ENCODE data around the gene PUDP.
A peak's percentile ranks its signal among the peaks of the same experiment; 100 is the strongest.
"Not testable (repeated sequence)": the region's sequence is repeated elsewhere in the genome, so short reads cannot be mapped to it uniquely, and the experiment has no call there.

Gene PUDP

GRCh38 chrX:7071390-7071789 lies 76.6 kb downstream of the PUDP start:
- DNase-seq = no peak

DNA sequence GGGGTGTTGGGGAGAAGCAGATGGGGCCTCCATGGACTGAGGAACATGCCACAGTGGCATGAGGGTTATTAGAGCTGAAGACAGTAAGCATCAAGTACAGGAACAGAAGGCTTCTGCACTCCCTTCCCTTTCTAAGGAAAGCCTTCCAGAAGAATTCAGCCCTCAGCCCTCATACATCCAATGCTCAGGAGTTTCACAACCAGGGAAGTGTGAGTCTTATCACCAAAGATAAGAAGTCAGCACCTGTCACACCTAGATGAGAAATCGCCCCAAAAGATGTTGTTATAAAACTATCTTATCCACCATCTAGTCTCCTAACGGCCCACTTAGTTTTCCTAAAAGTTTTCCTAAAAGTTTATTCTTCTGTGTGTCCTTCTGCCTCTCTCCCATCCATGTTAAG lies 78.4 kb downstream of the PUDP start:
- DNase-seq = no peak

DNA sequence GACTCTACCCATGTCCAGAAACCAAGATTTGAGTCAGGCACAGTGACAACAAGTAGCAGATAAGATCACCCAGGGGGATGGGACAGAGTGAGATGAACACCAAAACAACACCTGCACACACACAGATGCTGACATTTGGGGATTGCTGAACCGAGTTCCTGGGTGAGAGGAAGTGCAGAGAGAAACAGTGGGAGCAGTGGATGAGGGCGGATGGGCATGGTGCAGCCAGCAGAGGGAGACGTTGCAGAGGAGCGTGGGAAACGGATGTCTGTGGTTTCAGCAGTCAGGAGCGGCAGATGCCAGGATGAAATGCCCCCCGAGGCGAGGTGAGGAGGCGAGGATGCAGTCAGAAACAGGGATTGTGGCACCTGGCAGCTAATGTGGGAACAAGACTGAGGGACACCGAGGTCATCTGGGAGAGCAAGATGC lies 79.0 kb downstream of the PUDP start:
- peak; percentile 33 for DNase-seq

DNA sequence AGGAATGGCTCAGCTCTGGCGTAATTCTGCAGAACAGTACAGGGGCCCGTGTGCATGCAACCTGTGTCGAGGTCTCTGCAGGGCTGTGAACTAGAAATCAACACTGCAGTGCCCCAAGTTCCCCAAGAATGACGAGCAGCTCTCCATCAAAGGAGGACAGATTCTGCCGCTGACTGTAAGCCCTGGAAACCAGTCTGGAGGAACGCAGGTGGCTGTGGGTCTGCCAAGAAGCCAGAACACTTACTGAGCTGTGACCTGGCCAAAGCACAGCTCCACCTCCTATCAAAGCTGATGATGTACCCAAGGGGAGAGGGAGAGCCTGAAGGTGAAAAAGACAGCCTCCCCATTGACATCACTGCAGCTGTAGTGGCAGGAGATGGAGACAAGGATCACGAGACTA lies 80.7 kb downstream of the PUDP start:
- DNase-seq = no peak

DNA sequence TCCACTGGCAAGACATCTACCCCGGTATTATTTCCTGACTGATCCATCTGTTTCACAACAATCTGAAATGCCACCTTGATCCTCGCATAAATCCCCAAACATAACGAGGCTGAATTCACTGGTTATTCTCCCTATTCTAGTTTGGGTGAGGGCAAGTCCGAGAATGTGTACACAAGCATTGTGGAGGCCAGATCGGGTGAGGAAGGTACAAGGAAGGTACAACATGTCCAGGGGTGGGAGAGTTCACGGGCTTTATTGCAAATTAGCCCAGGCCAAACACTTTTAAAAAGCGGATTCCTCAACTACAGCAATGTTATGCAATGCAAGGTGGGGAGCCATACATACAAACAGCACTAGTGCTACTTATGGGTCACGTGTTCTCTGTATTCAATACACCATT lies 82.5 kb downstream of the PUDP start:
- DNase-seq = no peak

DNA sequence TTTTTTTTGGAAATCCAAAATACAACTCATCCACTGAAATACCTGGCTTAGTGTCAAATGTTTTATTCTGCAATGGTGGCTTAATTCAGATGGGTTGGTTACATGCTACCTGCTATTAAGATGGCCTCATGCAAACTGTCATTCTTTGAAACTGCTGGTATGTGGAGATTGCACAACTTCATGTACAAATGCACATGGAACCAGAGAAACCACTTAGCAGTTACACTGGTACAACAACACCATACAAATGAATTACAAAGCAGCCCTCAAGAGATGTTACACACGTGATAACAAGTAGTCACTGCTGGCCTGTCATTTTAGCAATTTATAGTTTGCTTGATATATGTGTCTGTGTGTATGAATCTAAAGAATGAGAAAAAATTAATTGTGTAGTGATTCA lies 85.0 kb downstream of the PUDP start:
- no peak for DNase-seq

GRCh38 chrX:7062276-7062675 lies 85.7 kb downstream of the PUDP start:
- DNase-seq = no peak

- no peak for DNase-seq
Measured at GRCh38 chrX:7061429-7061828, 86.5 kb downstream of the PUDP start.

- DNase-seq = no peak
Measured at GRCh38 chrX:7060444-7060843, 87.5 kb downstream of the PUDP start.

GRCh38 chrX:7059859-7060258 lies 88.1 kb downstream of the PUDP start:
- DNase-seq = no peak

DNA sequence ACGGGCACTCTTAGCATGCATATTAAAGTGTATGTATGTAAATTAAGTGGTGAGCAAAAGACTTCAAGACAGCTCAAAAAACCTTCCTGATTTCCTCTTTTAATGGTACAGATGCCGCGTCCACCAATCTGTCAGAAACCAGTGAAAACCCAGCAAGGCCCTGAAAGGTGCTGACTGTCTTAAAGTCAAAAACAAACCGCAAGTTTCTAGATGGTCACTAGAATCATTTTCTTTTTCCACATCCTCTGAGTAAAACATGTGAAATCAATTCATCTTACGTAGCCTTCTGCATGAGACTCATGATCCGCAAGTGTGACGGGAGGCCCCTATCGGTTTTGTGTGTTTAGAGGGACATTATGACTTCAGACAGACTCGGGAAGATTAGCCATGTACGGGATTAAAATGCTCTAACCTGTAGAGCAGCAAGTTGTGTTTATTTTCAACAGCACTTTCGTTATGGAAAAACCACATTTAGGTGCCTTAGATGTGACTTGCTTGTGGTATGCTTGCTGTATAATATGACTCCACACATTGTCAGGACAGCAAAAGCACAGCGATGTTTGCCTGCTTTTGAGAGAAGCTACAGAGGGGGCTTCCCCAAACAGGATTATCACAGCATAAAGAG lies 88.6 kb downstream of the PUDP start:
- DNase-seq = no peak

GRCh38 chrX:7055386-7056137 lies 92.4 kb downstream of the PUDP start:
- DNase-seq = no peak

DNA sequence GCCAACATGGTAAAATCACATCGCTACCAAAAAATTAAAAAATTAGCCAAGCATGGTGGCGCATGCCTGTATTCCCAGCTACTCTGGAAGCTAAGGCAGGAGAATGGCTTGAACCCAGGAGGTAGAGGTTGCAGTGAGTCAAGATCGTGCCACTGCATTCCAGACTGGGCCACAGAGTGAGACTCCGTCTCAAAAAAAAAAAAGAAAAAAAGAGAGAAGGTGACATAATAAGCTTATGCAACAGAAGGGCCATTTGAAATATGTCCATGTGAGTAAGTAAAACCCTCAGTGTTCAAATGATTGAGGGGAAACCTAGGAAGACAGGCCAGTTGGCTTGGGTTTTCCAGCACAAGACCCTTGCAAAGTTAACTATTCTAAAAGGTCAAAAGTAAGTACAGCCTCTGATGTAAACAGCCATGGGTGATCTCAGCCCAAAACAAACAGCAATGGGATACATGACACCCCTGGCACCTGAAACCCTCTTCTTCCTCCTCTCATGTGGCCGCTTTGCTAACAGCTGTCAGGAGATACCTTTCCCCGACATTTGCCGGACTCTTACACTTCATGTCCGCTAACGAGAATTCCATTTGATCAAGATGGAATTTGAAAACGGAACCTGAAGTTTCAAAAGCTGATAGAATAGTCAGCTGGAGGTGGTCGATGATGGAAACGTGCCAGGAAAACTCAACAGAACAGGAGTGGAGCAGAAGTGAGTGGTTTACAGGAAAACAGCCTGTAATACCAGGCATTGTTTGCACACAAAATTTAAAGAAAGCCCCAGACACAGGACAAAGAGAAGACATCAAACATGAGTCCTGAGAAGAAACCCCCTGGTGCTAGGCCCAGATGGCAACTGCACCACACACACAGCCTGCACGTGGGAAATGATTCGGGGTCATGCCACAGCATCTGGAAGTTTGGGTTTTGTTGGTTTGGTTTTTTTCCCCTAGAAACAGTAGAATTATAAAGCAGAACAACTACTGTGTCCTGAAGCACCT lies 93.4 kb downstream of the PUDP start:
- DNase-seq = no peak

DNA sequence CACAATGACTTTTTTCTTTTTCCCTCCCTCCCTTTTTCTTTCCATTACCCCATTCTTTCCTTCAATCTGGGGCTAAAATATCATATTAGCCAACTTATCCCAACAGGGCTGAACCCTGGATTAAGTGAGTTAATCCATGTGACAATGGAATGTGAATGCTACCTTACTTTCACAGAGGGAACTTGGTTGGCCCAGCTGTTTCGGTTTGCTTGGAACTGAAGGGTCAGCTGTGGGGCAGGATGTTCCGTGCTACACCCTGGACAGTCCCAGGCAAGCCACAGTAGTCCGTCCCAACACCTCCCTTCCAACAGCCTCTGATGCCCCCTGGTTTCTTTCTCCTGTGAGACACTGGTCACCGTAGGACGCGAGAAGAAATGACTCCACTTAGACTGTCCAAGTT lies 95.4 kb downstream of the PUDP start:
- DNase-seq = no peak

- no peak for DNase-seq
Measured at GRCh38 chrX:7050271-7050670, 97.7 kb downstream of the PUDP start.

DNA sequence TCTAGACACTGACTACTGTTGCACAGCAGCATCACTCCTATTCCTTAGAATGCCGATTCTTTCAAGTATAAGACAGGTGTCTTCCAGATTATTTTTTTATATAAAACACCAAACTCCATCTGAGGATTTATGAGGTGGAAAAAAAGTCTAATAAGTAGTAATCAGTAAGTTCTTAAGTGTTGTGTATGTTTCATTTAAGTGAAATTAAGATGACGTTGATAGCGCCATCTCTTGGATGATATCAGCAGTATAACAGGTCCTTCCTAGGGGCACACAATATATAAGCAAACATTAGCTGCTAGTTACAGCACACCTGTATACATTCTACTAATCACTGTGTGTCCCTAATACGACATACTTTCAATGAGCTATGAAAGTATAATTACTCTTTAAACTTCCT lies 100.0 kb downstream of the PUDP start:
- DNase-seq = no peak

DNA sequence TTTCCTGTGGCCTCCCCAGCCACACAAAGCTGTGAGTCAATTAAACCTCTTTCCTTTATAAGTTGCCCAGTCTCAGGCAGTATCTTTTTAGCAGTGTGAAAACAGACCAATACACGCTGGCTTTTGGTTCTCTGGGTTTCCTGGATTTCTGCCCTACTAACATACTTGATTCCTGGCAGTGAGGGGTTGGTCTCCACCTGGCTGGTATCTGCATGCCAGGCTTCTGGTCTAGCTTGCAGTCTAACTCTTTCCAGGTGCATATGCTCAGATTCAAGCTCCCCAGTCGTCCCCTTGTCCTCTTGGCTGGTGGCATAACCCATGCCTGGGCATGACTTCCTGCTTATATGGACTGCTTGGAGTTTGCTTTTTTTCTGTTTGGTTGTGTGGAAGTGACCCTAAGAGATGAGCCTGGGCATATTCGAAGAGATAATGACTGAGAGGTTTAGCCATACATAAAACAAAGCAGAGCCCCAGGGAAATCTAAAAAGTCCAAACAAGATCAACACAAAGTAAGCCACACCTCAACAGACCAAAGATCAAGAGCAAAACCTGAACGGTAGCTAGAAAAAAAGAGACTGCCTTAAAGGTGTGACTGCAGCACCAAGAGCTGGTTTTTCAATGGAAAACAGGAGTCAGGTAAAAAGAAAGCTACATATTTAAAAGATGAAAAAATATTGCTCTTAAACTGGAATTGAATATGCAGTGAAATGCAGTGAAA lies 102.6 kb downstream of the PUDP start:
- DNase-seq = no peak

- DNase-seq = not testable (repeated sequence)
Measured at GRCh38 chrX:7043796-7044433, 104.0 kb downstream of the PUDP start.

GRCh38 chrX:7028246-7028645 lies 119.7 kb downstream of the PUDP start:
- no peak for DNase-seq

DNA sequence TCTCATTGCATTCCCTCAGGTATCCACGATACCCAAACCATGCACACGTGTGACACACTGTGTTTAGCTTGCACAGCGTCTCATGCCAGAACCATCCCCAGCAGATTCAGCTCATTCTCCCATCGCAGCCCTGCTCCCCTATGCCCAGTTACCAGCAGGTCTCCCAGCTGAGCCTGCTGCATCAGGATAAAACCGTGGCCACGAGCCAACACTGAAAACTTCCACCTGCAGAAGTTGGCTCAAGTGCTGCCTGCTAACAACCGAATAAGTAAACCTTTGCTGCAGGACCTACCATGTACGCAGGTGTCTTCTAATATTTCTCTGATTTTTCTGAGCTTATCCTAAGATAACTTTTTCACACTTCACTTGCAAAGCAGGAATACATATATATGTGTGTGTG lies 120.9 kb downstream of the PUDP start:
- DNase-seq = no peak

DNA sequence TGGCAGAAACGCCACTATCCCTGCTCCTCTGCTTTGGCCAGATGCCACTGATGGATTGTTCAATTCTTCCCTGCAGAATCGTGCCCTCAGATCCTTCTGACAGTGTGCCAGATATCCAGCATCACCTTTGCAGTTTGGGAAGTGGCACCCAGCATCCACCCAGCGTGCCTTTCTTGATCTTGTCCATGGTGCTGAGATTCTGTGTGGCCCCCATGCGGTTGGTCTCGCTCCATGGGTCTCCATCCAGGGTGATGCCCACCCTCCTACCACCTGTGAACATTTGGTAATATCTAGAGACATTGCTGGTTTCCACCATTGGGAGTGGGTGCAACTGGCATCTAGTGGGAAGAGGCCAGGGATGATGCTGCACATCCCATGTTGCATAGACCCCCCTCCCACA lies 121.6 kb downstream of the PUDP start:
- not testable (repeated sequence) for DNase-seq

- DNase-seq = no peak
Measured at GRCh38 chrX:7025471-7025870, 122.5 kb downstream of the PUDP start.

Data from activated gamma-delta T cell treated with Interleukin-2 at 50 U/mL for 16 hours (primary cell).